Brain microvascular endothelial cell (primary cell): ENCODE data around the gene YTHDF1.
A peak's percentile ranks its signal among the peaks of the same experiment; 100 is the strongest.

Experiments
- DNase-seq: peaks from one replicate; pipeline ENCODE4 v3.0.0-alpha.2; 2020
- H3K27ac ChIP-seq: fragments of 250-450 bp; sonication (Bioruptor Pico); 2 replicates; pipeline ENCODE4 v1.5.1; 2020; ENCODE audit warnings: mild to moderate bottlenecking, moderate library complexity
- H3K27me3 ChIP-seq: fragments of 250-450 bp; sonication (Bioruptor Pico); replicated peaks from 2 replicates; pipeline ENCODE4 v1.5.1; 2020; ENCODE audit warnings: mild to moderate bottlenecking
- H3K36me3 ChIP-seq: fragments of 250-450 bp; sonication (Bioruptor Pico); replicated peaks from 2 replicates; pipeline ENCODE4 v1.5.1; 2020; ENCODE audit warnings: mild to moderate bottlenecking
- H3K4me3 ChIP-seq: 2 replicates; pipeline ENCODE4 v1.5.1; 2011; ENCODE audit warnings: low read depth, mild to moderate bottlenecking, control low read depth, low read length, moderate library complexity
- in situ Hi-C: cut with HindIII; loops from 2 replicates; pipeline ENCODE4 v1.10.0; 2017; ENCODE audit warnings: low sequenced_read_pairs, low pct_ligation_motif_present
- TF ChIP-seq, protein P1 (sequence below): IDR thresholded peaks from 2 replicates; pipeline ENCODE4 v1.5.1; 2011; ENCODE audit warnings: low read depth, mild to moderate bottlenecking, moderate library complexity, low read length, control low read depth, inconsistent platforms; ENCODE audit errors: missing control alignments

YTHDF1 gene

DNA sequence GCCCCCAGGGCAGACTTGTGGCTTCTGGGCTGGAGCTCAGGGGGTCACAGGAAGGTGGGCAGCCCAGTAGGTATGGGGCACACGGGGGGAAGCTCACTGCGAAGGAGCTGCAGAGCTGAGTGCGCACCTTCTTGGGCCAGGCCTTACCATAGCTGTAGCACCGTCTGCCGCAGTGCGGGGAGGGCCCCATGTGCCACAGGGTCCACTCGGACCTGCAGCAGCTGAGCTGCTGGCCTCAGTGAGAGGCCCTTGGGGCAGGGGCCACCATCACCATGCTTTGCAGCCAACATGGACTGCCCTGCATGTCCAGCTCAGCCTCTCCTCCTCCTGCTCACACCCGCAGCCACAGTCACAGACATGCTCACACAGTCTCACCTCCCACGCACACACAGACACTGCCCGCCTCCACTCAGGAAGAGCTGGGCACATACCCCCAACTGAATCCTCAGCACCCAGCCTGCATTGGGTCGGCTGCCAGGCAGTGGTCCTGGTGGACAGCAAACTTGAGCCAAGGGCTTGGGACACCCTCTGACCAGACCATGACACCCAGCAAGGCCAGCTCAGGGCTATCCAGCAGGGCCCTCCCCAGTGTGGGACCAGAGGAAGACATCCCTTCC, 35.3 kb downstream of the YTHDF1 start:
- in situ Hi-C loops = no loop called here
- no peak for DNase-seq
- Histone ChIP-seq H3K27me3 (peaks cover 54% of the 10 kb centered on the region), H3K36me3 (no peaks in the 10 kb centered on the region), H3K4me3 (no peak overlapping the region), H3K27ac (no peak overlapping the region)
- TF ChIP-seq, protein P1, sequence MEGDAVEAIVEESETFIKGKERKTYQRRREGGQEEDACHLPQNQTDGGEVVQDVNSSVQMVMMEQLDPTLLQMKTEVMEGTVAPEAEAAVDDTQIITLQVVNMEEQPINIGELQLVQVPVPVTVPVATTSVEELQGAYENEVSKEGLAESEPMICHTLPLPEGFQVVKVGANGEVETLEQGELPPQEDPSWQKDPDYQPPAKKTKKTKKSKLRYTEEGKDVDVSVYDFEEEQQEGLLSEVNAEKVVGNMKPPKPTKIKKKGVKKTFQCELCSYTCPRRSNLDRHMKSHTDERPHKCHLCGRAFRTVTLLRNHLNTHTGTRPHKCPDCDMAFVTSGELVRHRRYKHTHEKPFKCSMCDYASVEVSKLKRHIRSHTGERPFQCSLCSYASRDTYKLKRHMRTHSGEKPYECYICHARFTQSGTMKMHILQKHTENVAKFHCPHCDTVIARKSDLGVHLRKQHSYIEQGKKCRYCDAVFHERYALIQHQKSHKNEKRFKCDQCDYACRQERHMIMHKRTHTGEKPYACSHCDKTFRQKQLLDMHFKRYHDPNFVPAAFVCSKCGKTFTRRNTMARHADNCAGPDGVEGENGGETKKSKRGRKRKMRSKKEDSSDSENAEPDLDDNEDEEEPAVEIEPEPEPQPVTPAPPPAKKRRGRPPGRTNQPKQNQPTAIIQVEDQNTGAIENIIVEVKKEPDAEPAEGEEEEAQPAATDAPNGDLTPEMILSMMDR = no peak

DNA sequence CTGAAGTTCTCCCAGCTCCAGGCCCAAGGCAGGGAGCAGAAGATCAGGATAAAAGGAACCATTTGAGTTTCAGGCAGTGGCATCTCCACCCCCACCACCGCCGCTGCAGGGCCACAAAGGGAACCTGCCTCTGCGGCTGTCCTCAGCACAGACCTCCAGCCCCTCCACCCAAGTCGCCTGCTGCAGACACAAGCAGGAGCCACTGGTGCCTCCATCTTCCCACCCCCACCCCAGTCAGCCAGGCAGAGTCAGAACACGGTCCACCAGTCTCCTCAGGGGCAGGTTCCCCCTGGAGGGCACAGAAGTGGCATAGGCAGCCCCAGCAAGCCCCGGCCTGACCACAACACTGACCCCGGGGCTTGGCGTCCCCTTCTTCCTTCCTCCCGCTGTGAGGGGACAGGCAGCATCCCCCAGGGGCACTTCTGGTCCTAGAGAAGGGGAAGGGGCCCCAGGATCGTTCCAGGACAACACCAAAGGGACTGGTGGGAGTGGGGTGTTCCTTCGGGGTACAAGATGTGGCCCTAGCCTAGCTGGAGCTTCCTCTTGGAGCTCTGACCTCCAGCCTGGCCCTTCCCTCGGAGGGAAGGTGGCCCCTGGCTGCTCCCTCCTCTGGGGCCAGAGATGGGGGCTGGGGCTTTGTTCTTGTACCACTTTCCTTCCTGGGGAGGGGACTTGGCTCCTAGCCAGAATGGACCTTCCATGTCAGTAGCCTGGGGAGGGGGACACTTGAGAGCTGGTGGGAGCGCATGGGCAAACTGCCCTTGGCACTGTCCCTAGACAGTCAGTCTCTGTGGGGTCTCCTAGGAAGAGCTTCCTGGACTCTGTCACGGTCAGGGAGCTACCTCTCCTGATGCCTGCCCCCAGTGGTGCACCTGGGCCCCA, 36.0 kb downstream of the YTHDF1 start:
- peaks cover 62% of the 10 kb centered on the region for H3K27me3 ChIP-seq

DNA sequence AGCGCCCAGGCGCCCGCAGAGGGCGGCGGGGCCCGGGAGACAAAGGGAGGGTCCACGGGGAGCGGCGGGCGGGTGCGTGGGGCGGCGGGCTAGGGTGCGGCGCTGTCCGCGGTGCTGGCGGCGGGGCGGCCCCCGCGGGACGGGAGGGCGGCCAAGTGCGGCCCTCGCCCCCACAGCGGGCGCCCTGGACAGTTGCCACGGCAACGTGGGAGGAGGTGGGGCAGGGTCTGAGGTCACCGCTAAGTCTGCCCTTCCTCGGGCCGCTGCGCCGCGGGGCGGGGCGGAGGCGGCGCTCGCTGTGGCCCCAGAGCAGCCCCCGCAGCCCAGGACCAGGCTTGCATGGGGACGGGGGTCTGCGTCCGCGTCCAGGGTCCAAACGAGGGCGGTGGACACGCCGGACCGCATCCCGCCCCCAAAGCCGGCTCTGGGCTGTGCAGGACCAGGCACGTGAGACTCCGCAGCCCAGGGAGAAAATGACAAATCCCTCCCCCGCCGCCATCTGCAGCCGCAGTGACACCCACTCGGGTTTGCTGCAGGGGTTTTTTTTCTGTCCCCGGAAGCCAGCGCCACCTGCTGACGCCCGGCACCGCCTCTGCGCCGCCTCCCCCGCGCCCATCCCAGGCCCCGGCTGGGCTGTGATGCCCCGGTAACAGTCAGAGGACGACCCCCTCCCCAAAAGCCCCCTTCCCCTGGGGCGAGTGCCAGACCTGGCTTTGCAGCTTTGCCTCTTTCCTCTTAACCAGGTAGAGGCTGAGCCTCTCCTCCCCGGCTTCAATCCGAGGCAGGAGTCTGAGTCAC, 36.8 kb downstream of the YTHDF1 start:
- H3K27me3 ChIP-seq = peaks cover 70% of the 10 kb centered on the region
- TF ChIP-seq, protein P1 = peak; percentile 49
- no peaks in the 10 kb centered on the region for H3K36me3 ChIP-seq
- in situ Hi-C loops = no loop called here
- no peak overlapping the region for H3K4me3 ChIP-seq
- H3K27ac ChIP-seq = no peak overlapping the region
- DNase-seq = no peak

More for the DNA sequence above, 36.0 kb downstream of the YTHDF1 start:
- H3K27ac ChIP-seq = no peak overlapping the region
- TF ChIP-seq, protein P1 = no peak
- no peak for DNase-seq
- no peak overlapping the region for H3K4me3 ChIP-seq
- in situ Hi-C loops = no loop called here
- no peaks in the 10 kb centered on the region for H3K36me3 ChIP-seq

DNA sequence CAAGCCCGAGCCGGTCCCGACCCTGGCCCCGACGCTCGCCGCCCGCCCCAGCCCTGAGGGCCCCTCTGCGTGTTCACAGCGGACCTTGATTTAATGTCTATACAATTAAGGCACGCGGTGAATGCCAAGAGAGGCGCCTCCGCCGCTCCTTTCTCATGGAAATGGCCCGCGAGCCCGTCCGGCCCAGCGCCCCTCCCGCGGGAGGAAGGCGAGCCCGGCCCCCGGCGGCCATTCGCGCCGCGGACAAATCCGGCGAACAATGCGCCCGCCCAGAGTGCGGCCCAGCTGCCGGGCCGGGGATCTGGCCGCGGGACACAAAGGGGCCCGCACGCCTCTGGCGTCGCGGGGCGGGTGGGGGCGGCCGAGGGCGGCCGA, 37.5 kb downstream of the YTHDF1 start:
- H3K4me3 ChIP-seq = no peak overlapping the region
- peaks cover 77% of the 10 kb centered on the region for H3K27me3 ChIP-seq
- DNase-seq = no peak
- H3K27ac ChIP-seq = no peak overlapping the region
- H3K36me3 ChIP-seq = no peaks in the 10 kb centered on the region
- in situ Hi-C loops = no loop called here
- TF ChIP-seq, protein P1 = no peak

DNA sequence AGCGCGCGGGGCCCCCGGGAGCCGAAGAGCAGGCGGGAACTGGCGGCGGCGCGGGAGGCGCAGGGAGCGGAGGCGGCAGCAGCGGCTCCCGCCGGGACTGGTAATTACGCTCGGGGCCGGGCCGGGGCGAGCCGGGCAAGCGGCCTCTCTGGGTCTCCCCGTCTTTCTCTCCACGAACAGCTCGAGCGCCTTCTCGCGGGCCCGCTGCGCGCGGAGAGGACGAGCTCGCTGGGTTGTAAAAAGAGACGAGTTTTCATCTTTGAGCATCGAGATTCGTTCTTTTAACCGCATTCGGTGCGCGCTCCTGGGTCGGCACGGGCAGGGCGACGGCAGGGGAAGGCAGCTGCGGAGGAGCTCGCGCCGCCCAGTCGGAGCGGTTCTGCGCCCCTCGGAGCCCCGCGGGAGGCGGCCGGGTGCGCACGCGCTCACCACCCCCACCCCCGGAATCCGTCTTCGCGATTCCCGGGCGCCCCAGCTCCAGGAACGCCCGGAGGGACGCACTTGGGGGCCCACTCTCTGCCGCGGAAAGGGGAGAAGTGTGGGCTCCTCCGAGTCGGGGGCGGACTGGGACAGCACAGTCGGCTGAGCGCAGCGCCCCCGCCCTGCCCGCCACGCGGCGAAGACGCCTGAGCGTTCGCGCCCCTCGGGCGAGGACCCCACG, 38.0 kb downstream of the YTHDF1 start:
- Histone ChIP-seq H3K27me3 (peaks cover 82% of the 10 kb centered on the region), H3K27ac (no peak overlapping the region), H3K36me3 (no peaks in the 10 kb centered on the region), H3K4me3 (no peak overlapping the region)
- in situ Hi-C loops = no loop called here
- no peak for DNase-seq
- TF ChIP-seq, protein P1 = no peak
